CD14-positive monocyte (primary cell): ENCODE measurements around the gene GFRA4. TPM values are rescaled to one million over a fixed set of nuclear protein-coding genes. Genes with fewer than 3 reads are reported as not detected.

Experiments used
- DNase-seq, 3 donors: peaks; one replicate each; pipeline ENCODE4 v3.0.0-alpha.2; 2011 to 2022
- H2AFZ ChIP-seq: 2 replicates; pipeline ENCODE4 v1.6.0; 2012; ENCODE audit warnings: mild to moderate bottlenecking, low read depth, low read length, inconsistent platforms; ENCODE audit not compliant: insufficient read depth, poor library complexity, severe bottlenecking
- H3K27ac ChIP-seq, 2 donors: 1 replicate in 1 of 2; 2 replicates in 1 of 2; pipeline ENCODE4 v1.5.1; 2012 to 2013; ENCODE audit warnings: low read length in 2 of 2, control low read depth in 1 of 2, inconsistent platforms in 1 of 2, low read depth in 1 of 2, mild to moderate bottlenecking in 1 of 2
- H3K27me3 ChIP-seq, 2 donors: one replicate each; pipeline versions ENCODE4 v1.6.0 to v1.6.1; 2011 to 2013; ENCODE audit warnings: low read length in 2 of 2; ENCODE audit not compliant: control insufficient read depth in 2 of 2, insufficient read depth in 2 of 2
- H3K36me3 ChIP-seq, 2 donors: replicated peaks in 1 of 2; 1 replicate in 1 of 2; 2 replicates in 1 of 2; pipeline versions ENCODE4 v1.5.1 to v1.6.1; 2012 to 2013; ENCODE audit warnings: low read length in 2 of 2, control low read depth in 1 of 2, inconsistent platforms in 1 of 2, mild to moderate bottlenecking in 1 of 2; ENCODE audit not compliant: insufficient read depth in 2 of 2, control insufficient read depth in 1 of 2
- H3K4me1 ChIP-seq, 2 donors: 1 replicate in 1 of 2; 2 replicates in 1 of 2; pipeline versions ENCODE4 v1.5.1 to v1.6.1; 2012 to 2013; ENCODE audit warnings: low read length in 2 of 2, control low read depth in 1 of 2, inconsistent platforms in 1 of 2, mild to moderate bottlenecking in 1 of 2, moderate library complexity in 1 of 2; ENCODE audit not compliant: insufficient read depth in 2 of 2, control insufficient read depth in 1 of 2
- H3K4me2 ChIP-seq: replicated peaks from 2 replicates; pipeline ENCODE3; 2012; ENCODE audit warnings: low read length, moderate library complexity, mild to moderate bottlenecking; ENCODE audit not compliant: poor library complexity, severe bottlenecking; ENCODE audit errors: extremely low read depth
- H3K4me3 ChIP-seq, 3 experiments: fragments of 200-600 bp in 1 of 3; sonication (generic) in 1 of 3; replicated peaks in 1 of 3; 1 replicate in 2 of 3; 2 replicates in 1 of 3; pipeline ENCODE4 v1.5.1; 2011 to 2013; ENCODE audit warnings: low read length in 3 of 3, mild to moderate bottlenecking in 3 of 3, control low read depth in 2 of 3, low read depth in 2 of 3, inconsistent platforms in 1 of 3, moderate library complexity in 1 of 3
- H3K79me2 ChIP-seq: 2 replicates; pipeline ENCODE4 v1.6.0; 2012; ENCODE audit warnings: mild to moderate bottlenecking, control low read depth, inconsistent platforms, low read length, moderate library complexity; ENCODE audit not compliant: insufficient read depth
- H3K9ac ChIP-seq: 2 replicates; pipeline ENCODE4 v1.6.0; 2017; ENCODE audit warnings: low read length, mild to moderate bottlenecking; ENCODE audit not compliant: insufficient read depth, poor library complexity, severe bottlenecking
- H3K9me3 ChIP-seq, 2 donors: replicated peaks in 1 of 2; 1 replicate in 1 of 2; 2 replicates in 1 of 2; pipeline versions ENCODE4 v1.5.1 to v1.6.1; 2012 to 2013; ENCODE audit warnings: low read length in 2 of 2, control low read depth in 1 of 2; ENCODE audit not compliant: control insufficient read depth in 1 of 2, insufficient read depth in 1 of 2
- H4K20me1 ChIP-seq: 2 replicates; pipeline ENCODE4 v1.6.0; 2012; ENCODE audit warnings: mild to moderate bottlenecking, low read length, control low read depth, moderate library complexity; ENCODE audit not compliant: insufficient read depth
- H3K27ac Mint-ChIP-seq, 7 donors: one replicate each; pipeline ENCODE4 v1.8.0; 2020; ENCODE audit warnings: mild to moderate bottlenecking in 7 of 7, mixed read lengths in 7 of 7, moderate library complexity in 6 of 7, inconsistent platforms in 2 of 7
- H3K27me3 Mint-ChIP-seq, 3 donors: one replicate each; pipeline ENCODE4 v1.8.0; 2021 to 2022; ENCODE audit warnings: low read depth in 3 of 3, mild to moderate bottlenecking in 3 of 3, mixed read lengths in 3 of 3, moderate library complexity in 3 of 3, inconsistent platforms in 1 of 3
- H3K36me3 Mint-ChIP-seq, 2 donors: one replicate each; pipeline ENCODE4 v1.8.0; 2020; ENCODE audit warnings: mixed read lengths in 2 of 2, inconsistent platforms in 1 of 2, mild to moderate bottlenecking in 1 of 2
- H3K4me1 Mint-ChIP-seq: one replicate; pipeline ENCODE4 v1.8.0; 2020; ENCODE audit warnings: mild to moderate bottlenecking, mixed read lengths
- H3K4me3 Mint-ChIP-seq, 2 donors: one replicate each; pipeline ENCODE4 v1.8.0; 2020; ENCODE audit warnings: mild to moderate bottlenecking in 2 of 2, mixed read lengths in 2 of 2, moderate library complexity in 1 of 2
- H3K9me3 Mint-ChIP-seq, 7 donors: one replicate each; pipeline ENCODE4 v1.8.0; 2020 to 2022; ENCODE audit warnings: mixed read lengths in 7 of 7, mild to moderate bottlenecking in 6 of 7, moderate library complexity in 6 of 7, inconsistent platforms in 2 of 7
- CTCF ChIP-seq: fragments of 200-600 bp; IDR thresholded peaks from one replicate; pipeline ENCODE4 v1.8.0; 2022; ENCODE audit warnings: antibody characterized with exemption, mild to moderate bottlenecking
- WGBS: methylation state at CpG from one replicate; pipeline ENCODE4 v1.1.5; 2013; ENCODE audit warnings: missing lambda C conversion rate; ENCODE audit not compliant: insufficient coverage; 5-methylcytosine and 5-hydroxymethylcytosine counted together
- intact Hi-C, 2 donors: fragments of 100-400 bp; cut with micrococcal nuclease; formaldehyde crosslinking; loops; one replicate each; pipeline versions ENCODE4 v1.15.0 to v1.15.1; 2023
- polyA plus RNA-seq, 3 donors: library from polyadenylated mRNA; depleted of rRNA in 1 of 3; unstranded in 2 of 3; stranded (reverse) in 1 of 3; fragments of 300-500 nt in 2 of 3; fragments of >200 nt in 1 of 3; fragmentation: Illumina TruSeq in 2 of 3; gene quantifications; 1 replicate in 2 of 3; 2 replicates in 1 of 3; pipeline ENCODE4 v1.2.3, GENCODE V29; 2012 to 2021

The GFRA4 gene
- polyA plus RNA-seq, 3 donors = not detected

GRCh38 chr20:3612795-3613572 lies 50.2 kb downstream of the GFRA4 start:
- H3K27ac Mint-ChIP-seq = no peak overlapping the region
- H3K27me3 Mint-ChIP-seq = no peaks in the 10 kb centered on the region
- no peak for DNase-seq
- Histone ChIP-seq H2AFZ (no peak overlapping the region), H3K79me2 (no peaks in the 10 kb centered on the region), H3K9ac (no peak overlapping the region), H3K9me3 (no peaks in the 10 kb centered on the region), H3K27ac (no peak overlapping the region), H3K4me1 (no peaks in the 10 kb centered on the region), H3K4me3 (no peak overlapping the region), H3K4me2 (no peak overlapping the region), H3K36me3 (peaks cover 19 to 83% of the 10 kb centered on the region in 2 donors), H4K20me1 (no peaks in the 10 kb centered on the region), H3K27me3 (no peaks in the 10 kb centered on the region)
- H3K4me3 Mint-ChIP-seq = no peak overlapping the region
- 92% methylated on average over 9 of the region's 10 CpGs for WGBS
- H3K36me3 Mint-ChIP-seq = peaks cover 56 to 58% of the 10 kb centered on the region in 2 donors
- intact Hi-C loops = no loop called here
- H3K4me1 Mint-ChIP-seq = no peaks in the 10 kb centered on the region
- no peak for TF ChIP-seq CTCF
- no peaks in the 10 kb centered on the region for H3K9me3 Mint-ChIP-seq

DNA sequence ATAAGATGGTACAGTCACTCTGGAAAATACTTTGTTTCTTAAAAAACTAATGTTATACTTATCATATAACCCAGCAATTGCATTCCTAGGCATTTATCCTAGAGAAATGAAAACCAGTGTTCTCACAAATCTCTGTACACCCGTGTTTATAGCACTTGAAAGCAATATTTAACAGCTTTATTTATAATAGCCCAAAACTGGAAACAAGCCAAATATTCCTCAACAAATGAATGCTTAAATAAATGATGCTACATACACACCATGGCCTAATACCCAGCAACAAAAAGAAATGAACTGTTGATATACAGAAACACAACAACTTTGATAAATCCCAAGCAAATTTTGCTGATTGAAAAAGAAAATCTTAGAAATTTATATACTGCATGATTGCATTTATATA lies 51.3 kb downstream of the GFRA4 start:
- Histone ChIP-seq H3K4me1 (no peaks in the 10 kb centered on the region), H3K4me2 (no peak overlapping the region), H3K9ac (no peak overlapping the region), H3K36me3 (peaks cover 19 to 82% of the 10 kb centered on the region in 2 donors), H3K9me3 (no peaks in the 10 kb centered on the region), H3K27me3 (no peaks in the 10 kb centered on the region), H4K20me1 (no peaks in the 10 kb centered on the region), H3K4me3 (no peak overlapping the region), H3K27ac (no peak overlapping the region), H3K79me2 (no peaks in the 10 kb centered on the region), H2AFZ (no peak overlapping the region)
- Mint-ChIP-seq H3K27ac (no peak overlapping the region), H3K36me3 (peaks cover 56% of the 10 kb centered on the region in 2 donors), H3K9me3 (no peaks in the 10 kb centered on the region), H3K4me1 (no peaks in the 10 kb centered on the region), H3K27me3 (no peaks in the 10 kb centered on the region), H3K4me3 (no peak overlapping the region)
- DNase-seq = no peak
- WGBS = 100% methylated on average over 1 of the region's 1 CpG
- intact Hi-C loops = no loop called here
- TF ChIP-seq CTCF = no peak

Other genes with a start within 250 kb of the GFRA4 start
- gene ATRN, start 192.4 kb downstream of the GFRA4 start, polyA plus RNA-seq = 10 to 100 TPM; 10.2 to 17.4 (median 11.5) TPM
- not detected for gene ADAM33, start 18.6 kb upstream of the GFRA4 start, polyA plus RNA-seq
- 10 to 100 TPM in 1 of 3 donors, 1 to 10 TPM in 2; 1.6 to 23.5 (median 2.5) TPM for gene SIGLEC1, start 49.2 kb upstream of the GFRA4 start, polyA plus RNA-seq
- gene HSPA12B, start 69.3 kb upstream of the GFRA4 start, polyA plus RNA-seq = not detected
- 10 to 100 TPM; 59.6 to 78.5 (median 68.5) TPM for gene ADISSP, start 104.4 kb upstream of the GFRA4 start, polyA plus RNA-seq
- under 1 TPM in 1 of 3 donors, not detected in 2; 0.09 TPM for gene SPEF1, start 118.0 kb upstream of the GFRA4 start, polyA plus RNA-seq
- 10 to 100 TPM in 1 of 3 donors, 1 to 10 TPM in 2; 1.1 to 18.9 (median 1.4) TPM for gene CENPB, start 123.3 kb upstream of the GFRA4 start, polyA plus RNA-seq
- gene CDC25B, start 132.9 kb upstream of the GFRA4 start, polyA plus RNA-seq = 10 to 100 TPM in 1 of 3 donors, 1 to 10 TPM in 2; 3.6 to 35.6 (median 4.0) TPM
- 10 to 100 TPM in 1 of 3 donors, 1 to 10 TPM in 2; 6.6 to 10.8 (median 8.6) TPM for gene AP5S1, start 157.1 kb upstream of the GFRA4 start, polyA plus RNA-seq
- 10 to 100 TPM in 1 of 3 donors, 1 to 10 TPM in 2; 1.8 to 16.6 (median 3.2) TPM for gene MAVS, start 183.4 kb upstream of the GFRA4 start, polyA plus RNA-seq
- 10 to 100 TPM; 36.8 to 65.7 (median 48.0) TPM for gene PANK2, start 226.0 kb upstream of the GFRA4 start, polyA plus RNA-seq